ENCODE results near the gene PLIN5.
"Not testable (repeated sequence)": the region's sequence is repeated elsewhere in the genome, so short reads cannot be mapped to it uniquely, and the experiment has no call there.

PLIN5 gene

DNA sequence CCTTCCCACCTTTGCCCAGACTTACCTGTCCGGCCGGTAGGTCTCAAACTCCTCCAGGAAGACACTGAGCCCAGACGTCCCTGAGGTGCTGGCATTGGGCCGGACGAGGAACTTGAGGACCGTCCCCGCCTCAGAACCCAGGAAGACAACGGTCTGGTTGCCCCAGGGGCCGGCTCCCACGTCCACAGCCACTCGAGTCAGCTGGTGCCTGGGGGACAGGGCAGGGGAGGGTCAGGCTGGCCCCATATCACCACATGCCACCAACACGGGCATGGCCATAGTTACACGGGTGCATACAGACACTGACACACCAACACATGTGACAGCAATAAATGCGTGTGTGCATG is 13.2 kb upstream of the PLIN5 start:
- no peak overlapping the region for H3K4me3 Mint-ChIP-seq
- TF ChIP-seq, protein P1, sequence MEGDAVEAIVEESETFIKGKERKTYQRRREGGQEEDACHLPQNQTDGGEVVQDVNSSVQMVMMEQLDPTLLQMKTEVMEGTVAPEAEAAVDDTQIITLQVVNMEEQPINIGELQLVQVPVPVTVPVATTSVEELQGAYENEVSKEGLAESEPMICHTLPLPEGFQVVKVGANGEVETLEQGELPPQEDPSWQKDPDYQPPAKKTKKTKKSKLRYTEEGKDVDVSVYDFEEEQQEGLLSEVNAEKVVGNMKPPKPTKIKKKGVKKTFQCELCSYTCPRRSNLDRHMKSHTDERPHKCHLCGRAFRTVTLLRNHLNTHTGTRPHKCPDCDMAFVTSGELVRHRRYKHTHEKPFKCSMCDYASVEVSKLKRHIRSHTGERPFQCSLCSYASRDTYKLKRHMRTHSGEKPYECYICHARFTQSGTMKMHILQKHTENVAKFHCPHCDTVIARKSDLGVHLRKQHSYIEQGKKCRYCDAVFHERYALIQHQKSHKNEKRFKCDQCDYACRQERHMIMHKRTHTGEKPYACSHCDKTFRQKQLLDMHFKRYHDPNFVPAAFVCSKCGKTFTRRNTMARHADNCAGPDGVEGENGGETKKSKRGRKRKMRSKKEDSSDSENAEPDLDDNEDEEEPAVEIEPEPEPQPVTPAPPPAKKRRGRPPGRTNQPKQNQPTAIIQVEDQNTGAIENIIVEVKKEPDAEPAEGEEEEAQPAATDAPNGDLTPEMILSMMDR (IDR thresholded peaks at IDR 0.05): no peak
- no peaks in the 10 kb centered on the region for H3K9me3 Mint-ChIP-seq
- H3K4me1 Mint-ChIP-seq: no peaks in the 10 kb centered on the region
- DNase-seq: no peak
- peaks cover 32% of the 10 kb centered on the region for H3K36me3 Mint-ChIP-seq (ENCODE audit: low read depth)
- H3K27ac Mint-ChIP-seq: no peak overlapping the region
- peaks cover 12% of the 10 kb centered on the region for H3K27me3 Mint-ChIP-seq (ENCODE audit: low read depth, poor library complexity)

DNA sequence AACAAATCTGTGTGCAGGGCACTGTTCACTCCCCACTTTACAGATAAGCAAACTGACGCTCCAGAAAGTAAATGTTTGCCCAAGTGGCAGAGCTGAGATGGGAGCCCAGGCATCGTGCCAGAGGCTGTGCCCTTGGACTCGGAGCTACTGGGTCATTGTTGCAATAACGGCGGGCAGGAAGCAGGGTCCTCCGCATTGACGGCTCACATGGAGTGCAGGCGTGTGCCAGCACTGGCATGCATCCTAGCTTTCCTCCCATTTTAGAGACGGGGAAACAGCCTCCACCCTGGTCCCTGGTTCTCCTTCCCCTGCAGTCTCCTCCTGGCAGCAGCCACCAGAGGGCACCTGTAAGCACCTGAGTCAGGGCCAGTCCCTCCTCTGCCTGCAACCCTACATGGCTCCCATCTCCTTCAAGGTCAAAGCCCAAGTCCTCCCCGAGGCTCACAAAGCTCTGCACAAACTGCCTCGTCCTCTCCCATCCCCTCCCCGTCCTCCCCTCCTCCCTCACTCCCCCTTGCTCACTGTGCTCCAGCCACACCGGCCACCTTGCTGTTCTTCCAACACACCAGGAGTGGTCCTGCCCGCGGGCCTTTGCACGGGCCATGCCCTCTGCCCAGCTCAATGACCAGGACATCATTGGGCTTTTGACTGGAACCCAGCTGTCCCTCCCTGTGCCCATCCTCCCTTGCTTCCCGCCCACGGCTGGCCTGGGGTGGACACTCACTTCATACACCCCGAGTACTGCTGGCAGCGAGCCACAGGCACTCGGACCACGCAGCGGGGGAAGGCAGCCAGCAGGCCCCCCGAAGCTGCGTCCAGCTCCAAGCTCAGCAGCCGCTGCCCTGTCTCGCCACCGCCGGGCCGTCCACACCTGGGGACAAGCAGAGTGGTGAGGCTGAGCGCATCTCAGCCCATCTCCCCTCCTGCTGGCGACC is 12.5 kb upstream of the PLIN5 start:
- no peak for DNase-seq
- H3K27ac Mint-ChIP-seq: no peak overlapping the region

DNA sequence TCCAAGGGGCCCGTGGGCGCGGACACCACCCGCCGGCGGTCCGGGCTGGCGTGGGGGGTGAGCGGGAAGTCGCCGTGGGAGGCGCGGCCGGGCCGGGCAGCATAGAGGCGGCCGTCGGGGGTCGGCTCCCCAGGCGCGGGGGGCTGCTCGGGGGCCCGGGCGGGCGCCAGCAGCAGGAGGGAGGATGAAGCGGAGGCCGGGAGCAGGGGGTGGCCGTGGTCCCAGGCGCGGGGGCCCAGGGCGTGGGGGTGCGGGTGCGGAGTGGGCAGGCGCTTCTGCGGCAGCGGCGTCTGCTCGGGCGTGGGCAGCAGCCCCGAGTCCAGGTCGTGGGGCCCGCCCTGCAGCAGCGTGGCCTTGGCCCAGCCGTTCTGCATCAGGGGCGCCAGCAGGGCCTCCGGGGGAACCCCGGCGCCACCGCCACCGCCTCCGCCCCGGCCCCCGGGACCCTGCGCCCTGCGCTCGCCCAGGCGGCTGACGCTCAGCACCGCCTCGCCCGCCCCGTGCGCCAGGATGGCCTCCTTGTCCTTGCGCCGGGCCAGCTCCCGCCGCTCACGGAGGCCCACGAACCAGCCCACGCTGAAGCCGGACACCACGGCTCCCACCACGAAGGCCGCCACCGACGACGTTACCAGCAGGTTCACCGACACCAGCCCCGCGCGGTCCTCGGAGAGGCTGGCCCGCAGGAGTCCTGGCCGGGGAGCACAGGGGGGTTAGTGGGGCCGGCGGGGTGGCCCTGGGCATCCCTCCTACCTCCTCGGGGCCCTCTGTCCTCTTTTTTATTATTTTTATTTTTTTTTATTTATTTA is 9.0 kb upstream of the PLIN5 start:
- Mint-ChIP-seq H3K4me3 (no peak overlapping the region), H3K36me3 (ENCODE audit: low read depth) (peaks cover 8% of the 10 kb centered on the region), H3K4me1 (peaks cover 11% of the 10 kb centered on the region), H3K9me3 (peaks cover 8% of the 10 kb centered on the region), H3K27me3 (ENCODE audit: low read depth, poor library complexity) (peaks cover 6% of the 10 kb centered on the region), H3K27ac (no peak overlapping the region)
- DNase-seq: no peak
- TF ChIP-seq, protein P1 (IDR thresholded peaks at IDR 0.05): no peak

More for the DNA sequence above, 12.5 kb upstream of the PLIN5 start:
- Mint-ChIP-seq H3K4me3 (no peak overlapping the region), H3K36me3 (ENCODE audit: low read depth) (peaks cover 26% of the 10 kb centered on the region), H3K9me3 (no peaks in the 10 kb centered on the region), H3K4me1 (no peaks in the 10 kb centered on the region), H3K27me3 (ENCODE audit: low read depth, poor library complexity) (peaks cover 9% of the 10 kb centered on the region)
- TF ChIP-seq, protein P1 (IDR thresholded peaks at IDR 0.05): no peak

DNA sequence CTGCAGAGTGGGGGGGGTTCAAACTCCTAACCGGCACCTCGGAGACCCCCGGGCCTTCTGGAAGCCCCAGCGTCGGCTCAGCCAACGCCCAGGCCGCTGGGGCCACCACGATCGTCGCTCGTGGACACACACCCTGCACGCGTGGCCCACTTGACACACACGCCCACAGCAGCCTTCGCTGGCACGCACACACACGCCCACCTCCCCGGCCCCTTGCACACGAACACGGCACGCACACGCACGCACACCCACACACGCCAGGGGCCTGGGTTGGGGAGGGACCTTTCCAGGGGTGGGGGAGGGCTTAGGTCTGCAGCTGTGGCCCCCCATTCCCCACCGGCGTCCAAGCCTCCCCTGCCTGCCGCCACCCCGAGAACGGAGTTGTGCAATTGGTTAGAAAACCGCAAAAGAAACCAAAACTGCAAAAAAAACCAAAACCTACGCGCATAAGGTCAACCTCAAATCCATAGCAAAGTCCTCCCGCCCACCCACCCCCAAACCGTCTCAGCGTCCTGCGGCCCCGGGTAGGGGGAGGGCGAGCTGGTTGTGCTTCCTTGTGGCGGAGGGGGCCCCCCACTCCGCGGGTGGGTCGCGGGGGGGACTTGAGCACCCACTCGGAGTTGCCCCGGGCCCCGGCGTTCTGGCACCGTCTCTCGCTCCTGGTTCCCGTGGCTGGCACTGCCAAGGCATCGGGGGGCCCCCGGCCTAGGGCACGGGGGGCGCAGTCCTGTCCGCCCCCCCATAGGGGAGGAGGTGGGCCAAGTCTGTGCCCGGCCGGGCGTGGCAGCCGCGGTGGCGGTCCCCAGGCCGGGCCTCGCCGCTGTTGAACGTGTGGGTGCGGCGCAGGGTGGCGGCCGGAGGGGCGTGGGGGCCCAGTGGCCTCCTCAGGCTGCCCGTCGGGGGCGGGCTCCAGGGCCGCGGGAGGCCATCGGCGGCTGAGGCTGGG is 8.1 kb upstream of the PLIN5 start:
- peaks cover 5% of the 10 kb centered on the region for H3K36me3 Mint-ChIP-seq (ENCODE audit: low read depth)
- no peak overlapping the region for H3K4me3 Mint-ChIP-seq
- TF ChIP-seq, protein P1 (IDR thresholded peaks at IDR 0.05): no peak
- H3K27ac Mint-ChIP-seq: no peak overlapping the region
- H3K4me1 Mint-ChIP-seq: peaks cover 13% of the 10 kb centered on the region
- DNase-seq: no peak
- H3K27me3 Mint-ChIP-seq (ENCODE audit: low read depth, poor library complexity): peaks cover 13% of the 10 kb centered on the region
- peaks cover 8% of the 10 kb centered on the region for H3K9me3 Mint-ChIP-seq

DNA sequence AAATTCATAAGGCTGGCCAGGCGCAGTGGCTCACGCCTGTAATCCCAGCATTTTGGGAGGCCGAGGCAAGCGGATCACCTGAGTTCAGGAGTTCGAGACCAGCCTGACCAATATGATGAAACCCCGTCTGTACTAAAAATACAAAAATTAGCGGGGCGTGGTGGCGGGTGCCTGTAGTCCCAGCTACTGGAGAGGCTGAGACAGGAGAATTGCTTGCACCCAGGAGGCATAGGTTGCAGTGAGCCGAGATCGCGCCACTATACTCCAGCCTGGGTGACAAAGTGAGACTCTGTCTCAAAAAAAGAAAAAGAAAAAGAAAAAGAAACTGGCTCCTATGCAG is 6.8 kb upstream of the PLIN5 start:
- H3K9me3 Mint-ChIP-seq; H3K4me3 Mint-ChIP-seq; H3K36me3 Mint-ChIP-seq (ENCODE audit: low read depth); H3K27ac Mint-ChIP-seq; DNase-seq: not testable (repeated sequence)
- H3K27me3 Mint-ChIP-seq (ENCODE audit: low read depth, poor library complexity): peaks cover 17% of the 10 kb centered on the region
- H3K4me1 Mint-ChIP-seq: peaks cover 19% of the 10 kb centered on the region
